K562 (cell line): Measurements from ENCODE around the gene FAM181B. TPM values are rescaled to one million over a fixed set of nuclear protein-coding genes. Genes with fewer than 3 reads are reported as not detected.

Source experiments
- ARID1B ChIP-seq: fragments of 450-650 bp; IDR thresholded peaks from 2 replicates; pipeline ENCODE4 v1.6.1; 2016; ENCODE audit warnings: antibody characterized with exemption, mild to moderate bottlenecking, inconsistent platforms
- EP300 ChIP-seq: IDR thresholded peaks from 2 replicates; pipeline ENCODE4 v1.6.1; 2012; ENCODE audit warnings: low read length, improper control_type of control experiment
- NFE2 ChIP-seq: IDR thresholded peaks from 2 replicates; pipeline ENCODE4 v1.6.1; 2014; ENCODE audit warnings: antibody characterized with exemption, low read depth
- SMARCA4 ChIP-seq: fragments of 450-650 bp; IDR thresholded peaks from 2 replicates; pipeline ENCODE4 v1.6.1; 2016
- polyA plus RNA-seq, 8 experiments: library from polyadenylated mRNA; depleted of rRNA in 4 of 8; stranded (reverse) in 5 of 8; unstranded in 3 of 8; fragments of >200 nt; fragmentation: Nextera tagmentation in 2 of 8; fragmentation: Illumina TruSeq in 1 of 8; extraction: Ambion mirVana in 2 of 8; extraction: Trizol in 1 of 8; gene quantifications; 2 replicates each; pipeline versions ENCODE4 v1.2.1 to v1.2.3, GENCODE V29; 2011 to 2014; ENCODE audit warnings: inconsistent platforms in 1 of 8, missing spikeins in 1 of 8
- total RNA-seq, 7 experiments: library from RNA; depleted of rRNA in 6 of 7; stranded (reverse); fragments of >200 nt in 6 of 7; fragmentation: Illumina TruSeq in 2 of 7; extraction: Trizol in 2 of 7; gene quantifications; 2 replicates each; pipeline versions ENCODE4 v1.2.1 to v1.2.3, GENCODE V29; 2011 to 2021; ENCODE audit warnings: low replicate concordance in 1 of 7
- TF ChIP-seq, protein P1 (sequence below): sonication (generic); formaldehyde crosslinking; IDR thresholded peaks from 2 replicates; pipeline ENCODE4 v1.8.0; 2022; ENCODE audit warnings: mild to moderate bottlenecking, missing genetic modification reagents
- TF ChIP-seq, protein P2 (sequence below): sonication (generic); formaldehyde crosslinking; IDR thresholded peaks from 2 replicates; pipeline ENCODE4 v1.8.0; 2022; ENCODE audit warnings: mild to moderate bottlenecking, missing genetic modification reagents

The FAM181B gene
- total and polyA plus RNA-seq, 9 of the 15 experiments (the other 6 are each of a cell fraction or from before 2014, with no cell fraction given), result 0.01 TPM; not detected in 8

DNA sequence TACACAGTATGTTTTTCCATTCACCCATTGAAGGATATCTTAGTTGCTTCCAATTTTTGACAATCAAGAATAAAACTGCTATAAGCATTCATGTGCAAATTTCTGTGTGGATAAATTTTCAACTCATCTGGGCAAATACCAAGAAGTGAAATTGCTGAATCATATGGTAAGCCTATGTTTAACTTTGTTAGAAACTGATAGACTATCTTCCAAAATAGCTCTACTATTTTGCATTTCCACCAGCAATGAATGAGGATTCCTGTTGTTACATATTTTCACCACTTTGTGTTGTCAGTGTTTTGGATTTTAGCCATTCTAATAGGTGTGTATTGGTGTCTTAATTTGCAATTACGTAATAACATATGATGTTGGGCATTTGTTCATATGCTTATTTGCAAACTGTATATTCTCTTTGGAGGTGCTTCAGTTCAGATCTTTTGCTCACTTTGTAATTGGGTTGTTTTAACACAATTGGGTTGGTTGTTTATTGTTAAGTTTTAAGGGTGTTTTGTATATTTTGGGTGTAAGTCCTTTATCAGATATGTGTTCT is 49.2 kb upstream of the FAM181B start (continued):
- TF ChIP-seq NFE2, result peak; percentile 93
- TF ChIP-seq, protein P1, sequence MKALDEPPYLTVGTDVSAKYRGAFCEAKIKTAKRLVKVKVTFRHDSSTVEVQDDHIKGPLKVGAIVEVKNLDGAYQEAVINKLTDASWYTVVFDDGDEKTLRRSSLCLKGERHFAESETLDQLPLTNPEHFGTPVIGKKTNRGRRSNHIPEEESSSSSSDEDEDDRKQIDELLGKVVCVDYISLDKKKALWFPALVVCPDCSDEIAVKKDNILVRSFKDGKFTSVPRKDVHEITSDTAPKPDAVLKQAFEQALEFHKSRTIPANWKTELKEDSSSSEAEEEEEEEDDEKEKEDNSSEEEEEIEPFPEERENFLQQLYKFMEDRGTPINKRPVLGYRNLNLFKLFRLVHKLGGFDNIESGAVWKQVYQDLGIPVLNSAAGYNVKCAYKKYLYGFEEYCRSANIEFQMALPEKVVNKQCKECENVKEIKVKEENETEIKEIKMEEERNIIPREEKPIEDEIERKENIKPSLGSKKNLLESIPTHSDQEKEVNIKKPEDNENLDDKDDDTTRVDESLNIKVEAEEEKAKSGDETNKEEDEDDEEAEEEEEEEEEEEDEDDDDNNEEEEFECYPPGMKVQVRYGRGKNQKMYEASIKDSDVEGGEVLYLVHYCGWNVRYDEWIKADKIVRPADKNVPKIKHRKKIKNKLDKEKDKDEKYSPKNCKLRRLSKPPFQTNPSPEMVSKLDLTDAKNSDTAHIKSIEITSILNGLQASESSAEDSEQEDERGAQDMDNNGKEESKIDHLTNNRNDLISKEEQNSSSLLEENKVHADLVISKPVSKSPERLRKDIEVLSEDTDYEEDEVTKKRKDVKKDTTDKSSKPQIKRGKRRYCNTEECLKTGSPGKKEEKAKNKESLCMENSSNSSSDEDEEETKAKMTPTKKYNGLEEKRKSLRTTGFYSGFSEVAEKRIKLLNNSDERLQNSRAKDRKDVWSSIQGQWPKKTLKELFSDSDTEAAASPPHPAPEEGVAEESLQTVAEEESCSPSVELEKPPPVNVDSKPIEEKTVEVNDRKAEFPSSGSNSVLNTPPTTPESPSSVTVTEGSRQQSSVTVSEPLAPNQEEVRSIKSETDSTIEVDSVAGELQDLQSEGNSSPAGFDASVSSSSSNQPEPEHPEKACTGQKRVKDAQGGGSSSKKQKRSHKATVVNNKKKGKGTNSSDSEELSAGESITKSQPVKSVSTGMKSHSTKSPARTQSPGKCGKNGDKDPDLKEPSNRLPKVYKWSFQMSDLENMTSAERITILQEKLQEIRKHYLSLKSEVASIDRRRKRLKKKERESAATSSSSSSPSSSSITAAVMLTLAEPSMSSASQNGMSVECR (CRISPR knock-in tag), result no peak
- peak; percentile 78 for TF ChIP-seq SMARCA4
- TF ChIP-seq ARID1B, result peak; percentile 82
- TF ChIP-seq EP300, result peak; percentile 73; the same call in 1 of the 2 replicates
- TF ChIP-seq, protein P2, sequence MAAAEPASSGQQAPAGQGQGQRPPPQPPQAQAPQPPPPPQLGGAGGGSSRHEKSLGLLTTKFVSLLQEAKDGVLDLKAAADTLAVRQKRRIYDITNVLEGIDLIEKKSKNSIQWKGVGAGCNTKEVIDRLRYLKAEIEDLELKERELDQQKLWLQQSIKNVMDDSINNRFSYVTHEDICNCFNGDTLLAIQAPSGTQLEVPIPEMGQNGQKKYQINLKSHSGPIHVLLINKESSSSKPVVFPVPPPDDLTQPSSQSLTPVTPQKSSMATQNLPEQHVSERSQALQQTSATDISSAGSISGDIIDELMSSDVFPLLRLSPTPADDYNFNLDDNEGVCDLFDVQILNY (CRISPR knock-in tag), result no peak
